ENCODE measurements around the gene KIF6.

DNA sequence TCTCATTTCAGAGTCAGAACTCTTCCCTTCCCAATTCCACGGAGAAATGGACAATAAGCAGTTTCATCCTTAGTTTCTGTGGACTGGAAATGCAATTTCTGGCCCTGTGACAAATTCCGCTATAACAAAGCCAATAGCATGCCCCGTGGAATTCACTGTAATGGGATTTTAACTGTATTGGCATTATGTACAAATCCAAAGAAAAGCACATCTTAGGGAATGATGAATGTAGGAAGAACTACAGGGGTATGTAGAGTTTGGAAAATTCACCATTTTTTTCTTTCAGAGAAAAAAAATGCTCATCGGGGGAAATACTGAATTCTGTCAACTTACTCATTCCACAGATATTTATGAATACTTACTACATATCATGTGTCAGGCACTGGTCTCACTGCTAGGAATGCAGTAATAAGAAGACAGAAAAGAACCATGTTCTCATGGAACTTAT lies 43.5 kb downstream of the KIF6 start:
- TF ChIP-seq, protein P1, sequence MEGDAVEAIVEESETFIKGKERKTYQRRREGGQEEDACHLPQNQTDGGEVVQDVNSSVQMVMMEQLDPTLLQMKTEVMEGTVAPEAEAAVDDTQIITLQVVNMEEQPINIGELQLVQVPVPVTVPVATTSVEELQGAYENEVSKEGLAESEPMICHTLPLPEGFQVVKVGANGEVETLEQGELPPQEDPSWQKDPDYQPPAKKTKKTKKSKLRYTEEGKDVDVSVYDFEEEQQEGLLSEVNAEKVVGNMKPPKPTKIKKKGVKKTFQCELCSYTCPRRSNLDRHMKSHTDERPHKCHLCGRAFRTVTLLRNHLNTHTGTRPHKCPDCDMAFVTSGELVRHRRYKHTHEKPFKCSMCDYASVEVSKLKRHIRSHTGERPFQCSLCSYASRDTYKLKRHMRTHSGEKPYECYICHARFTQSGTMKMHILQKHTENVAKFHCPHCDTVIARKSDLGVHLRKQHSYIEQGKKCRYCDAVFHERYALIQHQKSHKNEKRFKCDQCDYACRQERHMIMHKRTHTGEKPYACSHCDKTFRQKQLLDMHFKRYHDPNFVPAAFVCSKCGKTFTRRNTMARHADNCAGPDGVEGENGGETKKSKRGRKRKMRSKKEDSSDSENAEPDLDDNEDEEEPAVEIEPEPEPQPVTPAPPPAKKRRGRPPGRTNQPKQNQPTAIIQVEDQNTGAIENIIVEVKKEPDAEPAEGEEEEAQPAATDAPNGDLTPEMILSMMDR (IDR thresholded peaks at IDR 0.05): no peak
- no peak for TF ChIP-seq POLR2A (IDR thresholded peaks at IDR 0.05)
- TF ChIP-seq POLR2AphosphoS5 (IDR thresholded peaks at IDR 0.05; ENCODE audit: insufficient read depth in 1 of 2, low read depth in 1 of 2): no peak
